ENCODE results near the gene MAST4.

DNA sequence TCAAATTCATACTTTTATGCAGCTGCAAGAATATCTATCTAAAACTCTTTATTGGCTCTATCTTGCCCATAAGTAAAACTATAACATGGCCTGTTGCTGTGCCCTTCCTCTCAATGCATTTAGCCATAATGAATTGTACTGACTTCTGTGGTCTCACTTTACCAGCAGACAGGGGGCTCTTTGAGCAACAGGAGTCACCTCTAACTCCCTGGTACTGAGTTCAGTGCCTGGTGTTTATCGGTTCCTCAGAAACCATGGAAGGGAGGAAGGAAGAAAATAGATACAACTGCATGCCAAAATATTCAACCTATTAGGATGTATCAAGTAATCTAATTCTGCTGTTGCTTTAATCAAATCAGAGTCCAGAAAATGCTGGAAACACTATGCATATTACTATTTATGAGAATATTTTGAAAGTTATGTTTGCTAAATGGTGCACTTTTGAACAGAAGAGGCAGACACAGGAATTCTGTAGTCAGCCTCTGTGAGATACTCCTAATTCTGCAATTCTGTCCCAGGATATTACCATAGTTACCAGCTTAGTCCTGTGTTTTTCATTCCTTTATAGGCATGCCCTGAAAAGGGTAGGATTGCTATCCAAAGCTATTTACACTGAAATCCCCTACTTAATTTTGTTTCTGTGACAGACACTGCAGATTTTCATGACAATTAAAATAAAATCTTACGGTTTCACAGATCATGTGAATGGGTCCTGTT, 510.6 kb downstream of the MAST4 start:
- TF ChIP-seq, protein P1, sequence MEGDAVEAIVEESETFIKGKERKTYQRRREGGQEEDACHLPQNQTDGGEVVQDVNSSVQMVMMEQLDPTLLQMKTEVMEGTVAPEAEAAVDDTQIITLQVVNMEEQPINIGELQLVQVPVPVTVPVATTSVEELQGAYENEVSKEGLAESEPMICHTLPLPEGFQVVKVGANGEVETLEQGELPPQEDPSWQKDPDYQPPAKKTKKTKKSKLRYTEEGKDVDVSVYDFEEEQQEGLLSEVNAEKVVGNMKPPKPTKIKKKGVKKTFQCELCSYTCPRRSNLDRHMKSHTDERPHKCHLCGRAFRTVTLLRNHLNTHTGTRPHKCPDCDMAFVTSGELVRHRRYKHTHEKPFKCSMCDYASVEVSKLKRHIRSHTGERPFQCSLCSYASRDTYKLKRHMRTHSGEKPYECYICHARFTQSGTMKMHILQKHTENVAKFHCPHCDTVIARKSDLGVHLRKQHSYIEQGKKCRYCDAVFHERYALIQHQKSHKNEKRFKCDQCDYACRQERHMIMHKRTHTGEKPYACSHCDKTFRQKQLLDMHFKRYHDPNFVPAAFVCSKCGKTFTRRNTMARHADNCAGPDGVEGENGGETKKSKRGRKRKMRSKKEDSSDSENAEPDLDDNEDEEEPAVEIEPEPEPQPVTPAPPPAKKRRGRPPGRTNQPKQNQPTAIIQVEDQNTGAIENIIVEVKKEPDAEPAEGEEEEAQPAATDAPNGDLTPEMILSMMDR (IDR thresholded peaks at IDR 0.05; ENCODE audit: control extremely low read depth in 1 of 3, insufficient read depth in 1 of 3, low read depth in 1 of 3, low read length in 3 of 3), result peak in 1 of 3 experiments; percentile 24; a peak in 1 of 4 replicates
- TF ChIP-seq POLR2A (IDR thresholded peaks at IDR 0.05; ENCODE audit: control extremely low read depth in 1 of 2, low read depth in 2 of 2, low read length in 2 of 2), result no peak
- no peak for TF ChIP-seq EZH2 (IDR thresholded peaks at IDR 0.05; ENCODE audit: low read depth, low read length, severe bottlenecking)
- no peak for TF ChIP-seq POLR2AphosphoS5 (IDR thresholded peaks at IDR 0.05; ENCODE audit: low read depth, low read length)
- no peak for TF ChIP-seq CHD7 (IDR thresholded peaks at IDR 0.05; ENCODE audit: insufficient replicate concordance, low read length)
- no peak for TF ChIP-seq SP1 (IDR thresholded peaks at IDR 0.05; ENCODE audit: low read depth, low read length)
- no peak for TF ChIP-seq FOSL1 (IDR thresholded peaks at IDR 0.05; ENCODE audit: insufficient read depth, low read depth, low read length)
- TF ChIP-seq ASH2L (IDR thresholded peaks at IDR 0.05; ENCODE audit: low read length), result no peak
- no peak for TF ChIP-seq SIX5 (IDR thresholded peaks at IDR 0.05; ENCODE audit: low read depth, low read length)
- no peak for TF ChIP-seq SIRT6 (IDR thresholded peaks at IDR 0.05; ENCODE audit: low read length)
- no peak for TF ChIP-seq TBP (IDR thresholded peaks at IDR 0.05; ENCODE audit: low read depth, low read length)

Data from H1 (cell line).